ENCODE measurements around the gene DZIP1.

DZIP1 gene

GRCh38 chr13:95623141-95623540 is 21.4 kb downstream of the DZIP1 start:
- ChIA-PET CTCF (interaction anchor here (0.7 to 2.1 kb wide), 3 partner anchors 211 to 1103 kb away, joined by 4 to 14 read pairs (median 4); no protein-coding TSS in a partner anchor), POLR2A (ENCODE audit: low non-redundant PET) (no interaction called here)
- H3K27ac ChIP-seq, result no peak overlapping the region
- DNase-seq (ENCODE audit: low spot score), result no peak
- no peak for TF ChIP-seq CTCF (conservative IDR thresholded peaks at IDR 0.05; ENCODE audit: low read depth)

- TF ChIP-seq CTCF (conservative IDR thresholded peaks at IDR 0.05; ENCODE audit: low read depth), result no peak
- POLR2A ChIA-PET (ENCODE audit: low non-redundant PET), result no interaction called here
- no peak for DNase-seq (ENCODE audit: low spot score)
- no peak overlapping the region for H3K27ac ChIP-seq
- CTCF ChIA-PET, result no interaction called here
These were observed 23.5 kb downstream of the DZIP1 start for GRCh38 chr13:95620825-95621498.

- CTCF ChIA-PET, result no interaction called here
- DNase-seq (ENCODE audit: low spot score), result no peak
These were observed 24.3 kb downstream of the DZIP1 start for GRCh38 chr13:95620030-95620824.

GRCh38 chr13:95615539-95615938 is 29.0 kb downstream of the DZIP1 start:
- CTCF ChIA-PET, result interaction anchor here (0.5 to 0.9 kb wide), 2 partner anchors 12 to 218 kb away, joined by 3 to 4 read pairs; no protein-coding TSS in a partner anchor
- no peak for DNase-seq (ENCODE audit: low spot score)
- POLR2A ChIA-PET (ENCODE audit: low non-redundant PET), result no interaction called here

More at GRCh38 chr13:95620030-95620824, 24.3 kb downstream of the DZIP1 start:
- POLR2A ChIA-PET (ENCODE audit: low non-redundant PET), result no interaction called here
- no peak for TF ChIP-seq CTCF (conservative IDR thresholded peaks at IDR 0.05; ENCODE audit: low read depth)
- no peak overlapping the region for H3K27ac ChIP-seq

GRCh38 chr13:95614641-95615245 is 29.8 kb downstream of the DZIP1 start:
- ChIA-PET CTCF (interaction anchor here (0.5 to 0.6 kb wide), 2 partner anchors 12 to 84 kb away, joined by 3 read pairs; no protein-coding TSS in a partner anchor), POLR2A (ENCODE audit: low non-redundant PET) (interaction anchor here (0.6 kb wide), 1 partner anchor 68 kb away, joined by 5 read pairs; no protein-coding TSS in a partner anchor)
- DNase-seq (ENCODE audit: low spot score), result no peak
- TF ChIP-seq CTCF (conservative IDR thresholded peaks at IDR 0.05; ENCODE audit: low read depth), result no peak
- no peak overlapping the region for H3K27ac ChIP-seq

More at GRCh38 chr13:95615539-95615938, 29.0 kb downstream of the DZIP1 start:
- no peak for TF ChIP-seq CTCF (conservative IDR thresholded peaks at IDR 0.05; ENCODE audit: low read depth)
- no peak overlapping the region for H3K27ac ChIP-seq

GRCh38 chr13:95608640-95609323 is 35.7 kb downstream of the DZIP1 start:
- TF ChIP-seq CTCF (conservative IDR thresholded peaks at IDR 0.05; ENCODE audit: low read depth), result no peak
- peak overlapping the region; percentile 19; the same call in 1 of the 2 replicates for H3K27ac ChIP-seq
- DNase-seq (ENCODE audit: low spot score), result no peak
- ChIA-PET CTCF (no interaction called here), POLR2A (ENCODE audit: low non-redundant PET) (no interaction called here)
